HepG2 (cell line): ENCODE data around the gene FLVCR1. TPM values are rescaled to one million over a fixed set of nuclear protein-coding genes. Genes with fewer than 3 reads are reported as not detected.

Source experiments
- AHDC1 ChIP-seq: sonication (generic); formaldehyde crosslinking; IDR thresholded peaks from 2 replicates; pipeline ENCODE4 v1.5.1; 2020; ENCODE audit warnings: mild to moderate bottlenecking, missing genetic modification reagents, borderline replicate concordance
- ATF6 ChIP-seq: sonication (generic); formaldehyde crosslinking; conservative IDR thresholded peaks from 2 replicates; pipeline ENCODE4 v1.4.0; 2020; ENCODE audit warnings: missing genetic modification reagents
- CSRNP2 ChIP-seq: sonication (generic); formaldehyde crosslinking; conservative IDR thresholded peaks from 2 replicates; pipeline ENCODE4 v1.8.0; 2022; ENCODE audit warnings: low read depth, missing genetic modification reagents
- ERF ChIP-seq: IDR thresholded peaks from 2 replicates; pipeline ENCODE4 v1.6.1; 2018; ENCODE audit warnings: missing biosample characterization, missing genetic modification reagents
- HOXA9 ChIP-seq: sonication (generic); formaldehyde crosslinking; IDR thresholded peaks from 2 replicates; pipeline ENCODE4 v1.8.1; 2022; ENCODE audit warnings: missing genetic modification reagents, mild to moderate bottlenecking, moderate library complexity, borderline replicate concordance
- IKZF4 ChIP-seq: sonication (generic); formaldehyde crosslinking; IDR thresholded peaks from 2 replicates; pipeline ENCODE4 v1.5.1; 2020; ENCODE audit warnings: borderline replicate concordance, mild to moderate bottlenecking, low read depth, missing genetic modification reagents; ENCODE audit errors: not compliant biosample characterization
- MAFF ChIP-seq: IDR thresholded peaks from 2 replicates; pipeline ENCODE4 v1.6.1; 2011; ENCODE audit warnings: low read depth, low read length, improper control_type of control experiment
- MLXIP ChIP-seq: sonication (generic); formaldehyde crosslinking; IDR thresholded peaks from 2 replicates; pipeline ENCODE4 v1.9.0; 2021; ENCODE audit warnings: missing genetic modification reagents, borderline replicate concordance
- NR2F6 ChIP-seq, 2 experiments: IDR thresholded peaks; 2 replicates each; pipeline ENCODE4 v1.6.1; 2016; ENCODE audit warnings: antibody characterized with exemption in 1 of 2, mild to moderate bottlenecking in 1 of 2
- PHB2 ChIP-seq: fragments of 450-650 bp; IDR thresholded peaks from 2 replicates; pipeline ENCODE4 v1.6.1; 2018; ENCODE audit not compliant: partially characterized antibody
- ZEB1 ChIP-seq: IDR thresholded peaks from 2 replicates; pipeline ENCODE4 v1.6.1; 2012; ENCODE audit warnings: mild to moderate bottlenecking, low read depth, inconsistent platforms; ENCODE audit not compliant: insufficient replicate concordance
- ZNF557 ChIP-seq: sonication (generic); formaldehyde crosslinking; IDR thresholded peaks from 2 replicates; pipeline ENCODE4 v1.4.0; 2020; ENCODE audit warnings: missing genetic modification reagents
- ZNF724P ChIP-seq: sonication (generic); formaldehyde crosslinking; IDR thresholded peaks from 2 replicates; pipeline ENCODE4 v1.8.0; 2022; ENCODE audit warnings: missing genetic modification reagents, borderline replicate concordance
- ZNF737 ChIP-seq: sonication (generic); formaldehyde crosslinking; IDR thresholded peaks from 2 replicates; pipeline ENCODE4 v1.5.0; 2020; ENCODE audit warnings: missing genetic modification reagents, mild to moderate bottlenecking, borderline replicate concordance
- ZNF740 ChIP-seq: sonication (generic); formaldehyde crosslinking; IDR thresholded peaks from 2 replicates; pipeline ENCODE4 v1.4.0; 2020; ENCODE audit warnings: missing genetic modification reagents
- polyA plus RNA-seq, 8 experiments: library from polyadenylated mRNA; depleted of rRNA in 3 of 8; stranded (reverse) in 7 of 8; unstranded in 1 of 8; fragments of >200 nt; fragmentation: Illumina TruSeq in 4 of 8; extraction: Trizol in 4 of 8; gene quantifications; 2 replicates each; pipeline versions ENCODE4 v1.2.1 to v1.2.3, GENCODE V29; 2011 to 2016; ENCODE audit warnings: low read depth in 4 of 8, missing spikeins in 1 of 8, mixed read lengths in 1 of 8; ENCODE audit not compliant: insufficient read depth in 1 of 8
- total RNA-seq, 5 experiments: library from RNA; depleted of rRNA; stranded (reverse); fragments of >200 nt; fragmentation: Illumina TruSeq; extraction: Trizol; gene quantifications; 2 replicates each; pipeline ENCODE4 v1.2.3, GENCODE V29; 2016; ENCODE audit warnings: low read depth in 1 of 5

The FLVCR1 gene
- total and polyA plus RNA-seq, 2 of the 13 experiments (the other 11 are each of a cell fraction or from before 2014, with no cell fraction given), result 14.8 to 39.8 TPM

GRCh38 chr1:212857992-212858460 lies at the start of gene FLVCR1 (continued):
- TF ChIP-seq HOXA9 (CRISPR knock-in tag) (no peak; the same call in 1 of the 2 replicates), MAFF (no peak), PHB2 (no peak), ZEB1 (no peak), ZNF724P (CRISPR knock-in tag) (no peak), ZNF740 (CRISPR knock-in tag) (no peak), AHDC1 (CRISPR knock-in tag) (no peak), NR2F6 (IDR thresholded peaks at IDR 0.05) (no peak), NR2F6 (CRISPR knock-in tag; IDR thresholded peaks at IDR 0.05) (no peak), ATF6 (CRISPR knock-in tag) (no peak), MLXIP (CRISPR knock-in tag) (no peak), CSRNP2 (no peak), ERF (CRISPR knock-in tag) (no peak), ZNF557 (CRISPR knock-in tag) (no peak), IKZF4 (no peak), ZNF737 (CRISPR knock-in tag) (no peak)
